Endothelial cell of umbilical vein (primary cell): ENCODE results near the gene KCNAB2. TPM values are rescaled to one million over a fixed set of nuclear protein-coding genes. Genes with fewer than 3 reads are reported as not detected.

Experiments used
- BruUV-seq: library from RNA; stranded (reverse); fragments of 400-500 nt; replicated peaks from 2 replicates; lab custom pipeline; 2021; lab: Mats Ljungman, UMichigan
- CTCF ChIA-PET: fragments of 300-600, 350-600 bp; sonication (Branson Sonifier 250); formaldehyde crosslinking; loops from one replicate; lab custom pipeline; 2021; ENCODE audit warnings: antibody characterized with exemption, inconsistent platforms; lab: Charles Lee
- POLR2A ChIA-PET: fragments of 300-600, 350-600 bp; sonication (Branson Sonifier 250); formaldehyde crosslinking; loops from one replicate; lab custom pipeline; 2021; ENCODE audit warnings: antibody characterized with exemption, inconsistent platforms; lab: Charles Lee
- DNase-seq: peaks from one replicate; pipeline ENCODE4 v3.0.0-alpha.2; 2011; ENCODE audit warnings: low read depth, low spot score
- FAIRE-seq: peaks from 2 replicates; lab custom pipeline; 2011; peaks lifted over from hg19 to GRCh38; lab: Jason Lieb, UNC
- H2AFZ ChIP-seq: 2 replicates; pipeline ENCODE4 v1.6.0; 2012; ENCODE audit warnings: low read depth, low read length, control low read depth, inconsistent platforms
- H3K27ac ChIP-seq: 2 replicates; pipeline ENCODE4 v1.5.1; 2011; ENCODE audit warnings: low read depth, mild to moderate bottlenecking, control low read depth, low read length, moderate library complexity; ENCODE audit not compliant: insufficient read depth
- H3K27me3 ChIP-seq, 2 experiments: 2 replicates each; pipeline versions ENCODE4 v1.6.0 to v1.6.1; 2011; ENCODE audit warnings: low read length in 2 of 2, mixed read lengths in 1 of 2; ENCODE audit not compliant: control insufficient read depth in 2 of 2, insufficient read depth in 2 of 2
- H3K36me3 ChIP-seq, 2 experiments: 2 replicates in 1 of 2; 3 replicates in 1 of 2; pipeline ENCODE4 v1.5.1; 2011; ENCODE audit warnings: low read length in 2 of 2, mild to moderate bottlenecking in 1 of 2, moderate library complexity in 1 of 2; ENCODE audit not compliant: control insufficient read depth in 2 of 2, insufficient read depth in 2 of 2; ENCODE audit errors: extremely low read depth in 1 of 2
- H3K4me1 ChIP-seq: 3 replicates; pipeline ENCODE4 v1.5.1; 2011; ENCODE audit warnings: mild to moderate bottlenecking, low read length; ENCODE audit not compliant: control insufficient read depth, insufficient read depth; ENCODE audit errors: extremely low read depth
- H3K4me2 ChIP-seq: 2 replicates; pipeline ENCODE4 v1.6.1; 2011; ENCODE audit warnings: low read length, control low read depth, mixed read lengths; ENCODE audit not compliant: insufficient read depth
- H3K4me3 ChIP-seq, 3 experiments: fragments of 200-600 bp in 1 of 3; sonication (generic), shearing (Covaris generic) in 1 of 3; replicated peaks in 1 of 3; 2 replicates each; pipeline ENCODE4 v1.5.1; 2011 to 2016; ENCODE audit warnings: control low read depth in 3 of 3, low read length in 3 of 3, mild to moderate bottlenecking in 2 of 3, inconsistent platforms in 1 of 3, low read depth in 1 of 3, moderate library complexity in 1 of 3; ENCODE audit not compliant: insufficient read depth in 1 of 3
- H3K79me2 ChIP-seq: 2 replicates; pipeline ENCODE4 v1.6.0; 2012; ENCODE audit warnings: low read length, inconsistent platforms; ENCODE audit not compliant: control insufficient read depth, insufficient read depth
- H3K9ac ChIP-seq: replicated peaks from 2 replicates; pipeline ENCODE3; 2011; ENCODE audit warnings: low read length, control low read depth; ENCODE audit not compliant: insufficient read depth; ENCODE audit errors: extremely low read depth
- H3K9me1 ChIP-seq: replicated peaks from 3 replicates; pipeline ENCODE4 v1.6.0; 2011; ENCODE audit warnings: mild to moderate bottlenecking, low read length; ENCODE audit not compliant: control insufficient read depth, insufficient read depth; ENCODE audit errors: extremely low read depth
- H3K9me3 ChIP-seq: replicated peaks from 2 replicates; pipeline ENCODE4 v1.5.1; 2012; ENCODE audit warnings: low read length, inconsistent platforms; ENCODE audit not compliant: control insufficient read depth, insufficient read depth
- H4K20me1 ChIP-seq: replicated peaks from 2 replicates; pipeline ENCODE3; 2011; ENCODE audit warnings: mild to moderate bottlenecking, low read length; ENCODE audit not compliant: control insufficient read depth, insufficient read depth; ENCODE audit errors: extremely low read depth
- EZH2 ChIP-seq: IDR thresholded peaks from 2 replicates; pipeline ENCODE4 v1.6.1; 2012; ENCODE audit warnings: borderline replicate concordance, low read depth, mild to moderate bottlenecking, moderate library complexity, low read length, inconsistent platforms; ENCODE audit not compliant: severe bottlenecking
- FOS ChIP-seq: IDR thresholded peaks from 2 replicates; pipeline ENCODE4 v1.6.1; 2011; ENCODE audit warnings: mild to moderate bottlenecking, low read length, moderate library complexity, borderline replicate concordance; ENCODE audit not compliant: insufficient read depth
- GATA2 ChIP-seq: IDR thresholded peaks from 2 replicates; pipeline ENCODE4 v1.7.0; 2011; ENCODE audit warnings: low read depth, mild to moderate bottlenecking, moderate library complexity, mixed read lengths, low read length; ENCODE audit not compliant: insufficient read length, insufficient read depth
- JUN ChIP-seq: IDR thresholded peaks from 2 replicates; pipeline ENCODE4 v1.6.1; 2011; ENCODE audit warnings: borderline replicate concordance, low read depth; ENCODE audit not compliant: insufficient read length, insufficient read depth
- MYC ChIP-seq: IDR thresholded peaks from one replicate; pipeline ENCODE4 v1.6.1; 2011; ENCODE audit warnings: mild to moderate bottlenecking, low read depth, low read length
- POLR2A ChIP-seq: IDR thresholded peaks from 2 replicates; pipeline ENCODE4 v1.6.1; 2012; ENCODE audit warnings: low read depth, mild to moderate bottlenecking, control low read depth, low read length
- POLR2AphosphoS5 ChIP-seq: IDR thresholded peaks from 2 replicates; pipeline ENCODE4 v1.6.1; 2012; ENCODE audit warnings: low read depth, mild to moderate bottlenecking, control low read depth, low read length, moderate library complexity; ENCODE audit not compliant: insufficient read depth
- dilution Hi-C: fragments of 300-500 bp; cut with MboI; formaldehyde crosslinking; loops from one replicate; pipeline ENCODE4 v1.15.0; 2019; ENCODE audit warnings: low sequenced_read_pairs; ENCODE audit not compliant: extremely low pct_ligation_motif_present
- intact Hi-C: fragments of 100-400 bp; cut with micrococcal nuclease; formaldehyde crosslinking; loops from one replicate; pipeline ENCODE4 v1.10.0; 2022
- polyA plus RNA-seq, 4 experiments: library from polyadenylated mRNA; depleted of rRNA in 3 of 4; stranded (reverse) in 3 of 4; unstranded in 1 of 4; fragments of >200 nt; gene quantifications; 2 replicates each; pipeline versions ENCODE4 v1.2.1 to v1.2.3, GENCODE V29; 2011 to 2012; ENCODE audit warnings: missing spikeins in 1 of 4
- total RNA-seq: library from RNA; stranded (reverse); gene quantifications from 2 replicates; pipeline ENCODE4 v1.2.3, GENCODE V29; 2021
- TF ChIP-seq, protein P1 (sequence below), 2 donors: IDR thresholded peaks; 1 replicate in 1 of 2; 2 replicates in 1 of 2; pipeline ENCODE4 v1.5.1; 2011; ENCODE audit warnings: low read length in 2 of 2, mild to moderate bottlenecking in 2 of 2, moderate library complexity in 2 of 2, control low read depth in 1 of 2, inconsistent platforms in 1 of 2, low read depth in 1 of 2; ENCODE audit not compliant: insufficient read depth in 1 of 2; ENCODE audit errors: extremely low read depth in 1 of 2
- TF ChIP-seq, protein P2 (sequence below): IDR thresholded peaks from 2 replicates; pipeline ENCODE4 v1.6.1; 2011; ENCODE audit not compliant: insufficient read depth, insufficient read length

The KCNAB2 gene
- total and polyA plus RNA-seq, 2 donors (not counting 3 experiments of a cell fraction or from before 2014, with no cell fraction given) = 2.4 to 3.8 TPM

DNA sequence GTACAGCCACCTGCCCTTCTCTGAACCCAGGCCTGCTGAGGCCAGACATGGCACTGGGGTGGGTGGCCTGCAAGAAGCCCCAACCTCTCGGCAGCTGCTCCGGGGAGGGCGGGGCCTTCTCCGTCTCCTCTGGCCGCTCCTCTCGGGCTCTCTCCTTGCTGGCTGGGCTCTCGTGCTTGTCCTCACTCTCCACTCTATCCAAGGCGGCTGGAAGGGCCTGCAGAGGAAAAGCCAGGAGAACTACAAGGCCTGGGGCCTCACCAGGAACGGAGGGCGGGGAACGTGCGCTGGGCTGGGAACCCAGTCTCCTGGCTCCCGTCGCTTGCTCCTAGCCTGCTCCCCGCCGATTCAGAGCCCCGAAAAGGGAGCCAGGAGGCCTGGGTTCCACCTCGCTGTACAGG is 75.3 kb downstream of the KCNAB2 start:
- Histone ChIP-seq H3K9ac (no peak overlapping the region), H3K4me2 (no peak overlapping the region), H3K27me3 (no peaks in the 10 kb centered on the region), H3K9me3 (no peaks in the 10 kb centered on the region), H2AFZ (no peak overlapping the region), H3K4me1 (peaks cover 3% of the 10 kb centered on the region), H3K9me1 (no peaks in the 10 kb centered on the region), H3K4me3 (no peak overlapping the region), H3K79me2 (no peaks in the 10 kb centered on the region), H3K27ac (no peak overlapping the region), H4K20me1 (no peaks in the 10 kb centered on the region), H3K36me3 (no peaks in the 10 kb centered on the region)
- intact Hi-C loops = no loop called here
- no peak for TF ChIP-seq MYC
- CTCF ChIA-PET = no interaction called here
- POLR2A ChIA-PET = no interaction called here
- BruUV-seq = no TSS peak
- dilution Hi-C loops = no loop called here
- DNase-seq = no peak
- no peak for FAIRE-seq

DNA sequence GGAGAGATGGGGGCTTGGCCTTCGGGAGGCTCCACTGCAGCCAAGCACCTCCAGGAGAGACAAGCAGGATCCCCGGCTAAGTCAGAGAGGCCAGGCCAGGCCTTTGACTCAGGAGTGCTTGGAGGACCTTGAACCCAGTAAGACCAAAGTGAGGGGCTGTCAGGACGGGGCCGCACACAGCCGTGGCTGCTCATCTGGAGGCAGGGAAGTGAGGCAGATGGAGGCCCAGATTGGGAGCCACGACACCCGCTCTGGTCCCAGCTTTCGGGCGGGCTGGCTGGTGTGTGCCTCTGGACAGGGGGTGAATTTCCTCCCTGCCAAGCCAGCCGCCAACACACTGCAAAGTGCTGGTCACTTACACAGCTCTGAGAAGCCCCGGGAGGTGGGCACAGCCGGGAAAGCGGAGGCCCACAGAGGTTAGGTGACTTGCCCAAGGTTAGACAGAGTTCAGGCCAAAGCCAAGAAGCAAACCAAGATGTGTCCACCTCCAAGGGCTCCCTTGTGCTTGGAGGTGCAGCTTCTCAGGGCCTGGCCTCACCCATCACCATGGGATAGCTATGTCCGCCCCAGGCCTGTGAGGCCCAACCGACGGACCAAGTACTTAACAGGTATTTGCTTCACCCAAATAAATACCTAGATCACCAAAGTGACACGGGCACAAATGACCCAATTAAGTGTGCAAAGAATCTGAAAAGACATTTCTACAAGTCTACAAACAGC is 76.1 kb downstream of the KCNAB2 start:
- Histone ChIP-seq H3K36me3 (no peaks in the 10 kb centered on the region), H3K9me3 (no peaks in the 10 kb centered on the region), H3K79me2 (no peaks in the 10 kb centered on the region), H2AFZ (no peak overlapping the region), H3K4me1 (no peaks in the 10 kb centered on the region), H3K4me3 (no peak overlapping the region), H3K27me3 (no peaks in the 10 kb centered on the region), H3K9me1 (no peaks in the 10 kb centered on the region), H3K4me2 (no peak overlapping the region), H4K20me1 (no peaks in the 10 kb centered on the region), H3K9ac (no peak overlapping the region), H3K27ac (no peak overlapping the region)
- ChIA-PET POLR2A (no interaction called here), CTCF (no interaction called here)
- no peak for TF ChIP-seq JUN
- no peak for TF ChIP-seq EZH2
- TF ChIP-seq FOS = no peak
- TF ChIP-seq MYC = no peak
- TF ChIP-seq POLR2AphosphoS5 = no peak
- TF ChIP-seq, protein P1, sequence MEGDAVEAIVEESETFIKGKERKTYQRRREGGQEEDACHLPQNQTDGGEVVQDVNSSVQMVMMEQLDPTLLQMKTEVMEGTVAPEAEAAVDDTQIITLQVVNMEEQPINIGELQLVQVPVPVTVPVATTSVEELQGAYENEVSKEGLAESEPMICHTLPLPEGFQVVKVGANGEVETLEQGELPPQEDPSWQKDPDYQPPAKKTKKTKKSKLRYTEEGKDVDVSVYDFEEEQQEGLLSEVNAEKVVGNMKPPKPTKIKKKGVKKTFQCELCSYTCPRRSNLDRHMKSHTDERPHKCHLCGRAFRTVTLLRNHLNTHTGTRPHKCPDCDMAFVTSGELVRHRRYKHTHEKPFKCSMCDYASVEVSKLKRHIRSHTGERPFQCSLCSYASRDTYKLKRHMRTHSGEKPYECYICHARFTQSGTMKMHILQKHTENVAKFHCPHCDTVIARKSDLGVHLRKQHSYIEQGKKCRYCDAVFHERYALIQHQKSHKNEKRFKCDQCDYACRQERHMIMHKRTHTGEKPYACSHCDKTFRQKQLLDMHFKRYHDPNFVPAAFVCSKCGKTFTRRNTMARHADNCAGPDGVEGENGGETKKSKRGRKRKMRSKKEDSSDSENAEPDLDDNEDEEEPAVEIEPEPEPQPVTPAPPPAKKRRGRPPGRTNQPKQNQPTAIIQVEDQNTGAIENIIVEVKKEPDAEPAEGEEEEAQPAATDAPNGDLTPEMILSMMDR (IDR thresholded peaks at IDR 0.05; ENCODE audit: extremely low read depth in 1 of 2, insufficient read depth in 1 of 2, low read depth in 1 of 2, low read length in 2 of 2) = no peak
- no peak for TF ChIP-seq POLR2A
- TF ChIP-seq, protein P2, sequence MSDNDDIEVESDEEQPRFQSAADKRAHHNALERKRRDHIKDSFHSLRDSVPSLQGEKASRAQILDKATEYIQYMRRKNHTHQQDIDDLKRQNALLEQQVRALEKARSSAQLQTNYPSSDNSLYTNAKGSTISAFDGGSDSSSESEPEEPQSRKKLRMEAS = no peak
- no peak for TF ChIP-seq GATA2
- FAIRE-seq (no peak), DNase-seq (no peak)
- intact Hi-C loops = no loop called here
- no TSS peak for BruUV-seq
- dilution Hi-C loops = no loop called here
